NCI-H2227 treated with DMSO at 0.1 percent for 48 hours (cell line): Measurements from ENCODE around the gene KDM4B.
A peak's percentile ranks its signal among the peaks of the same experiment; 100 is the strongest.
"Not testable (repeated sequence)": the region's sequence is repeated elsewhere in the genome, so short reads cannot be mapped to it uniquely, and the experiment has no call there.

ENCODE experiments used
- DNase-seq: peaks from one replicate; lab custom pipeline; 2025; lab: John Stamatoyannopoulos, UW

Gene KDM4B

DNA sequence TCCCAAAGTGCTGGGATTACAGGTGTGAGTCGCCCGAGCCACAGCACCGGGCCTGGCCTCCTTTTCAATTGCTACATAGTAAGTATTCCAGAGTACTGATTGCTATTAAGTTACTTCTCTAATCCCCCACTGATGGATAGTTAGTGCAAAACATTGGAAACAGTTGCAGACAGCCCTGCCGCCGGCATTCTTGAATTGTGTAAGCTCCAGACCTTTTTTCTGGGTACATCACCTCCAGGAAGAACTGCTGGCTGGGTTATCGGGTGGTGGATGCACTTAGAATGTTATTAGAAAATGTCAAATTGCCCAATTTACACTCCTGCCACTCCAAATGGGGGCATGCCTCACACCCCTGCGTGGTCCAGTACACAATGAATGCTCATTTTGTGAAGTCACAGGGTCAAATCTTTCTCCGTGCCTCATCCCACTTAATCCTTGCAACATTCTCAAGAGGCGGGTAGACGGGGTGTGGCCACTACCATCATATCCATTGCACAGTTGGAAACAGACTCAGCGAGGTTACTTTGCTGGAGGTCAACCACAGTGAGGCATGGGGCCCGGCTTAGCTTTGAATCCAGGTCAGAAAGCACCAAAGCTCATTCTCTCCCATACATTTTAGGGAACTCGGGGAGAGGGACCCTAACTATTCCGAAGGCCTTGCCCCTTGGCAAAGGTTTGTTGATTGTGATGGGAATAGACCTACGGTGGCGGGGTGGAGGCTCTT is 1.0 kb upstream of the KDM4B start:
- peak; percentile 24 for DNase-seq

DNA sequence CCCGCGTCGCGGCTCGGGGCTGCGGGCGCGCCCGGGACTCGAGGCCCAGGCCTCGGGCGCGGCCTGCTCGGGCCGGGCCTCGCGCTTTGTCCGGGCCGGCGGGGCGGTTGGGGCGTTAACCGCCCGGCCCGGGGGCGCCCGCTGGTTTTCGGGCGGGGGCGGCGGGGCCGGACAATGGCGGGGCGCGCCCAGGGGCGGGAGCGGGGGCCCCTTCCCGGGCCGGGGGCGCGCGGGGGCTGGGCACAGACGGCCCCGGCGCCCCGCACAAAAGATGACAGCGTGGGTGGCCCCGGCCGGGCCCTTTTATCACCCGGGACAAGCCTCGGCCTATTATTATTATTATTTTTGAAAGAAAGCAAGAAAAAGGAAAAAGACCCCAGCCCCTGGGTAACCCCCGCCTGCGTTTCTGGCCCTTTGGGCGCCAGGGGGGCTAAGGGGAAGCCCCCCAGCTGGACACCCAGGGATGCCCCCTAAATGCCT is 419 bp downstream of the KDM4B start:
- DNase-seq, result no peak

DNA sequence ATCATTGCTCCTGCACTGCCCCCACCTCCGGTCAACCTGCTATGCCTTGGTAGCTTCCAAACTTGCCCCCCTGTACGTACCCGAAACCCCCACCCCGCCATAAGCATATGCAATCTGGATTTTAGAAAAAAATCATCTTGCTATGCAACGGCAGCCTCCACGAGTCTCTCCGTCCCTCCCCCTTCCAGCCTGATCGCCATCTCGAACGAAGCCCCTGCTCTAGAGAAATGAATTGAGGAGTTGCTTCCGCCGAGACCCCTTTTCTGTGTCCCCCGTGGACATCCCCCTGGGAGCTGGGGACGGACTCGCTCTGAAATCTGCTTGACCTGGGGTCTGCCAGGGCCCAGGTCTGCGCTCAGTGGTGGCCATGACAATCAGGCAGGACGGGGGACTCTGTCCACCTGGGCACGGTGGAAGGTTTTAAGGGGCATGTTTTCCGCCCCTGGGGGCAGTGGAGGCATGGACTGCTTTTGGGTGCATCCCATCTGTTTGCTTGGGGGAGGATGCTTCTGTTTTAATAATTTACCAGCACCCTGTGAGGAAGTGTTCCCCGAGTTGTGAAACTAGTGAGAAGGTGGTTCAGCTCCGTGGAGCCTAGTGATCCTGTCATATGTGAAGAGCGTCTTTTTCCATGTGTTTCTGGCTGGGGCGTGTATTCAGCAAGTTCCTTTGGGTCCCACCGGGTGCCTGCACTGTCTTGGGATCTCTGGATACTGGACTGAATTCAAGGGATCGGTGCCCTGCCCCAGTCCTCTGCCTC is 1.0 kb downstream of the KDM4B start:
- DNase-seq, result no peak

DNA sequence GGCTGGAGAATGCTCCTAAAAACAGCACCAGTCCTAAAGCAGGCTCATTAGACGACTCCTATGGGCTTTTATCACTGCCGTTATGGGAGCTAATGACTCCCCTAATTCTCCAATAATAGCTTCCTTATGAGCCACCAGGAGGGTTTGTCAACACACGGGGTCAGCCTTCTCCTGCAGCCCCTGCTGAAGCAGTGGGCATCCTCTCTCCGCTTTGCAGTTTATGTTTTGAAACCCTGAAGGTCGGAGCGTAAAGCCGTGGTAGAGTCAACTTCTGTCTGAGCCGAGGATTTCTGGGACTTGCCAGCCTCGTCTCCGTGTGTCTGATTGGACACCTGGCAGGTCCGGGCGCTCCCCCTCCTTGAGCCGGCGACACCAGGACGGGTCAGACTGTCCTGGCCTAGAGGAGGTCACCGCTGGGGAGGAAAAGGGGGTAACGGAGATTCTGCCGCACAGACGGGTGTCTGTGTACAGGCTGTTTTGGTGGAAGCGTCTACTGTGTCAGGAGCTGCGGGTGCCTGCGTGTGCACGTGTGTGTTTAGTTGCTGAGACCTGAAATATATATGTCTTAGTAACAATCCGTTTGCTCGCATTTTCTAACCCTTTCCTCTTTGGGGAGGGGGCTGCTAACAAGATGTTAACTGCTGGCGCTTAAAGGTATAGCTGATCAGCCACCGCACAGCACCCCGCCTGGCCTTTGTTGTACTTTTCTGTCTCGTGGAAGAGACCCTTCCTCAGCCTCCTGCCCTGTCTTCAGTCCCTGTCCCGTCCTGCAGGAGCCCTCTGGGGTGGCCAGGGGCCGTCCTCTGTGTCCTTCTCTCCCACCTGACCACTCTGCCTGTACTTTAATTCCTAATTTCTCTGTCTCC is 1.9 kb downstream of the KDM4B start:
- DNase-seq, result no peak

DNA sequence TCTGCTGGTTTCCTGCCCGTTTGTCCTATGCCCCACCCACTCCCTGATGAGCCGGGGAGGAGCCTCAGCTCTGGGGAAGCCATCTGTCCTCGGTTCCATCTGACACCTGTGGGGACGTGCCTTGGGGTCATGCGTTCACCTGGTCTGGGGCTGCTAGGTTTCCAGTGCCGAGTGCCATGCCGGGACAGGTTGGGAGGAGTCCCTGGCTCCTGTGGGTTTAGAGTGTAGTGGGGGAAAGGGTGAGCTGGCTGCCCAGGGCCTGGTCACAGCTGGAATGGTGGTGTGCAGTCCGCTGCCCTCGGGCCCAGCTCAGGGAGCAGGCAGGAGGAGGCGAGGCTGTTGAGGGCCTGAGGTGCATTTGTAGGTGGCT is 2.5 kb downstream of the KDM4B start:
- no peak for DNase-seq

DNA sequence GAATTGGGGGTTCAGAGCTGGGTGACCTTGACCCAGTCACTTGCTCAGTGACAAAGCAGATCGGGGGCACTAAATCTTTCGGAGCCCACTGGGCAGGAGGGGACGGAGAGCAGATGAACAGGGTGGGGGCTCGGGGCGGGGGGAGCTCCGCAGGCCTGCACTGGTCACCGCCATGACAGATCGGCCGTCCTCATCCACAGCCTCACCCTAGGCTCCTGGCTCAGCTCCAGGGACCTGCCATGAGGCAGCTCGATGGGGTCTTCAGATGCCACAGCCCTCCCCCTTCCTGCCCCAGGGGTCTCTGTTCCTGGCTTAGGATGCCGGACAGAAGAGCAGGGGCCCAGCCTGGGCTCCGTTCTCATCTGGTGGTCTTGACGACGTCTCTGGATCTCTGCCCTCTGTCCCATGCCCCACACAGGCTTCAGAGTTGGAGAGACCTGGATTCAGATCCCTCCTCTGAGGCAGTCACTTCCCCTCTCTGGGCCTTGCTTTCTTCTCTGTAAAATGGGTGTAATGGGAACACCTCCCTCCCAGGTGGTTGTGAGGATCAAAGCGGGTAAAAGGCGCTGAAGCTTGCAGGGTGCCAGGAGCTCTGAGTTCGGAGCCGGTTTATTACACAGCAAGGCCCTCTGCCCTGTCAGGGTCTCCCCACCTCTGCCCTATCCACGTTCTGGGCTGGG is 3.0 kb downstream of the KDM4B start:
- no peak for DNase-seq

DNA sequence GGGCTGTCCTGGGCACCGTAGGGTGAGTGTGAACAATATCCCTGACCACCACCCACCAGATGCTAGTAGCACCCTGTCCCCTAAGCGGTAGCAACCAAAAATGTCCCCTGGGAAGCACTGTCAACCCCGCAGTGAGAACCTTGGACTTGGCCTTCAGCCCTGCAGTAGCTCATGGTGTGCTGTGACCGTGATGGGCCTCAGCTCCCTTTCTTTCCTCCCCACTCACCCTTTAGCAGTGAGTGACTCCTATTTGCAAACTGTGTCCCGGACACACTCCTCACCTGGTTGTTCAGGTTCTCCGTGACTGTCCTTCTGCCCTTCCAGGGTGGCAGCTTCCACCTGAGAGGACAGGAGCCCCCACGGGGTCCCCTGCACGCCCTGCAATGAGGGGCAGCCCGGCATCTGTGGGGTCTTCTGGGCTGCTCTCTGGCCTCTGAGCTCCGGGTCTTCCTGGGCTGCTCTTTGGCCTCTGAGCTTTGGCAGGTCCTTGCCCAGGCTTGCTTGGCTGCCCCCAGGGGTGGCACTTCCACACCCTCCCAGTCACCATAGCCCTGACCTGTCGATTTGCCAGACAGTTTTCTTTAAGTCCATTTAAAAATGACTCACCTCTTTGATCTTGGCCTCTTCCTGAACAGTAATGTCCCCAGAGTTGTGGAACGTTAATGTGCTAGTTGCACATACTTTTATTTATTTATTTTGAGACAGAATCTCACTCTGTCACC is 3.8 kb downstream of the KDM4B start:
- DNase-seq, result no peak

DNA sequence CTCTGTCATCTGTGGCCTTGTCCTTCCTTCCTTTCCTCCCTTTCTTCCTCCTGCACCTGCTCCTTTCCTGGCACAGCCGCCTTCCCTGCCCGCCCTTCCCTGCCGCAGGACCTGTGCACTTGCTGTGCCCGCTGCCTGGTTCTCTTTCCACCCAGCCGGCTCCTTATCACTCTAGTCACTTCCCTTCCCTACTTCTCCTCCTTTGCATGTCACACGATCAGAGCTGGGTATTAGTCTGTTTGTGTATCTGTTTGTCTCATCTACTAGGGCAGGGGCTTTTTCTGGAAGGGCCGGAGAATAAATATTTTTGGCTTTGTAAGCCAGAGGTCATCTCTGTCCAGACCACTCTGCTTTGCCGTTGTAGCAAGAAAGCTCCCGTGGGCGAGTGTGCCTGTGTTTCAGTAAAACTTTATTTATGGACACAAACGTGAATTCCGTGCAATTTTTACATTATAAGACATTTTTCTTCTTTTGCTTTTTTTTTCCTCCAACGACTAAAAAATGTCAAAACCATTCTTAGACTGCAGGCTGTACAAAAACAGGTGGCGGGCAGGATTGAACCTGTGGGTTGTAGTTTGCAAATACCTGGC is 6.1 kb downstream of the KDM4B start:
- DNase-seq, result no peak

DNA sequence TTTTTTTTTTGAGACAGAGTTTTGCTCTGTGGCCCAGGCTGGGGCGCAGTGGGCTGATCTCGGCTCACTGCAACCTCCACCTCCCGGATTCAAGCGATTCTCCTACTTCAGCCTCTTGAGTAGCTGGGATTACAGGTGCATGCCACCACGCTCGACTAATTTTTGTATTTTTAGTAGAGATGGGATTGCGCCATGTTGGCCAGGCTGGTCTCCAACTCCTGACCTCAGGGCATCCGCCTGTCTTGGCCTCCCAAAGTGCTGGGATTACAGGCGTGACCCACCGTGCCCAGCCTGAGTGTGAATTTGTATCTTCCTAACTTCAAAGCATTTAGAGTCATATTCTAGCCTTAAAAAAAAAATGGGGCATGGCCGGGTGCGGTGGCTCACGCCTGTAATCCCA is 6.7 kb downstream of the KDM4B start:
- not testable (repeated sequence) for DNase-seq

DNA sequence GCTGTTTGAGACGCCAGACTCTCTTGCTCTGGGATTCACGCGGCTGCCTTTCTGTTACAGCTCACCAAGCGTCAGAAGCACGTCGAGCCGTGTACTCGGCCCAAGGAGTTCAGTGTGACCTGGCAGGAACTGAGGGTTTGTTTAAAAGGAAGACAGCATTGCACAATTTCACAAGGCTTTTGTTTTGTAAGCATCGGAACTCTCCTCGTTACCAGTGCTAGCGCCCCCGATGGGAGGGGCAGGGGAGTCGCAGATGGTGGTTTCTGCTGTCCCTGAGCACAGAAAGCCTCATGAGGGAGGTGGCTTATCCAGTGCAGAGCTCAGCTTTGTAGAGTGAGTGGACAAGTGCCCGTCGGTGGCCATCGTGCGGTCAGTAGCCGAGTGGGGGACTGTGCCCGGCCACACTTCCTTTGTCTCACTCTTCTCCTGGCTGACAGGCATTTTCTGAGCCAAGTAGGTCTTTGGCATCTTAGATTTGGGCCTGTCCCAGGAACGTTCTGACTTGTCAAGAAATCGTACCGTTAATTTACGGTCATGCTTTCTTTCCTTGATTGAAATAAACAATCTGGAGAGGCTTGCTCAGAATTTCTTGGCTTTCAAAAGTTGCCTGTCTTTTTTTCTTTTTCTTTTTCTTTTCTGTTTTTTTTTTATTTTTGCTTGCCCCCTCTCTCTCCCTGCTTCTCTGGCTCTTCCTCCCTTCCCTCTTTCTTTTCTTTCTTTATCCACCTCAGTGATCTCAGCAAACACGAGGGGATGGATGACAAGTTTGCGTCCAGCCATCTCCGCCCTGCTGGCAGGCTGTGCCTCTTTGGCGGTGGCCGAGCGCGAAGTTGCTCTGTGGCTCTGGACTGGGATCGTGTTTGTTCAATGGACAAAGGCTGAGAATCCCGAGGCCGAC is 7.7 kb downstream of the KDM4B start:
- no peak for DNase-seq

DNA sequence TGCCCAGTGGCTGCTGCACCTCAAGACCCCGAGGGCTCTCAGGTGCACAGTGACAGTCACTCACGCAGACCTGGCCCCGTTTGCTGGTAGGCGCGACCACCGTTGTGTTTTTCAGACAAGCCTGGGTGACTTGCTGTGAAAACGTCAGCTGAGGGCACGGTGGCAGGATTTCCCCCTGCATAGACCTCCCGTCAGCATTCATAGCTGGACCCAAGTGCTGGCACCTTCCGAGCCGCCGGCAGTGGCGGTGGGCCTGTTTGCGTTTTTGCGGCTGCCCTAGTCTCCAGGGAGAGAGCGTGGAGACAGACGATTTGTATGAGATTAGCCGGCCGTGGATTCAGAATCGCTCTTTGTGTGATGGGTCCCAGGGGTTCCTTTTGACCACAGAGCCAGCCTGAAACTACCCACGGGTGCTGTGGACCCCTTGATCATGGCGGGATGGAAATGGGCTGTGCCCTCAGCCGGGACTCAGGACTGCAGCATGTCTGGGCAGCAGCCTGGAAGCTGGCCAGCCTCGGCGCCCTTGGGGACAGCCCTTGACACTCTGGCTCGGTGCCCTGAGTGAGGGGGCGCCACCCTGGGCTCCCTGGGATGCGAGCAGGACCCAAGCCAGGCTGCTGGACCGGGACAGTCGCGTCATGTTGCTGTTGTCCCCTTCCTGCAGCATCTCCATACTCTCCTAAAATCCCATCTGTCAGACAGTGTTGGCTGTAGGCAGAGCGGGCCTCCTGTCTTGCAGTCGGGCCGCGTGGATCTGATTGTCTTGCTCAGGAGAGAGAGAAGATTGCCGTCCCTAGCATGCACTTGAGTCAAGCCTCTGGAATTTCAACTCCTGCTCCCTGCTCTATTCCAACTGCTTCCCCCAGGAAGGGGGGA is 8.6 kb downstream of the KDM4B start:
- DNase-seq, result no peak

DNA sequence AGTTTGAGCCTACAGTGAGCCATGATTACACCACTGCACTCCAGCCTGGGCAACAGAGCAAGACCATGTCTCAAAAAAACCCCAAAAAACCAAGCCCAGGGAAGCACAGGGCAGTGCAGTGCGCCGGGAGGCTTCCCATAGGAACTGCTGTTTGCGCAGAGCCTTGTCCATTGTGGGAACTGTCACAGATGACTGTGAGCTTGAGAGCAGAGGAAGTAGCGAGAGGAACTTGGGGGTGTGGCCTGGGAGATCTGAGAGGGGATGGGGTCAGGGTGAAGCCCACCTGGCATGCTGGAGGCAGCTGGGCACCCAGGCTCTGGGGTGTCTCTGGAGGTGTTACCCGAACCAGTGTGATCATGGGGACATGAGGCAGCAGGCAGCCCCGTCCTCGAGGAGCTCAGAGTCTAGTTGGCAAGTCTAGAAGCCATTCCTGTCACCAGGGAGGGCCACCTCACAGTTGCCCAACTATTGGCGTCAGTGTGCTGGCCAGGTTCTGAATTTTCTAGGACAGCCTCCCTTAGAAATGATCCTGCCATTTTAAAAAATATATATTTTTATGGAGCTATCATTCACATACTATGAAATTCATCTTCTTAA is 10.4 kb downstream of the KDM4B start:
- DNase-seq, result no peak

DNA sequence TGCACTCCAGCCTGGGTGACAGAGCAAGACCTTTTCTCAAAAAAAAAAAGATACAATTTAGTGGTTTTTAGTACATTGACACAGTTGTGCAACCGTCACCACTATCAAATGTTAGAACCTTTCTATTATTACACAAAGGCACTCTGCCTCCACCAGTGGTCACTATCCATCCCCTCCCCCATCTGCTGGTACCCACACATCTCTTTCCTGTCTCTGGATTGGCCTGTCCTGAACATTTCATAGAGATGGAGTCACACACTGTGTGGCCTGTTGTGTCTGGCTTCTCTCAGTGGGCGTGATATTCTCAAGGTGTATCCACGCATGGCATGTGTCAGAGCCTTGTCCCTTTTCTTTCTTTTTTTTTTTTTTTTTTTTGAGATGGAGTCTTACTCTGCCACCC is 11.2 kb downstream of the KDM4B start:
- no peak for DNase-seq

DNA sequence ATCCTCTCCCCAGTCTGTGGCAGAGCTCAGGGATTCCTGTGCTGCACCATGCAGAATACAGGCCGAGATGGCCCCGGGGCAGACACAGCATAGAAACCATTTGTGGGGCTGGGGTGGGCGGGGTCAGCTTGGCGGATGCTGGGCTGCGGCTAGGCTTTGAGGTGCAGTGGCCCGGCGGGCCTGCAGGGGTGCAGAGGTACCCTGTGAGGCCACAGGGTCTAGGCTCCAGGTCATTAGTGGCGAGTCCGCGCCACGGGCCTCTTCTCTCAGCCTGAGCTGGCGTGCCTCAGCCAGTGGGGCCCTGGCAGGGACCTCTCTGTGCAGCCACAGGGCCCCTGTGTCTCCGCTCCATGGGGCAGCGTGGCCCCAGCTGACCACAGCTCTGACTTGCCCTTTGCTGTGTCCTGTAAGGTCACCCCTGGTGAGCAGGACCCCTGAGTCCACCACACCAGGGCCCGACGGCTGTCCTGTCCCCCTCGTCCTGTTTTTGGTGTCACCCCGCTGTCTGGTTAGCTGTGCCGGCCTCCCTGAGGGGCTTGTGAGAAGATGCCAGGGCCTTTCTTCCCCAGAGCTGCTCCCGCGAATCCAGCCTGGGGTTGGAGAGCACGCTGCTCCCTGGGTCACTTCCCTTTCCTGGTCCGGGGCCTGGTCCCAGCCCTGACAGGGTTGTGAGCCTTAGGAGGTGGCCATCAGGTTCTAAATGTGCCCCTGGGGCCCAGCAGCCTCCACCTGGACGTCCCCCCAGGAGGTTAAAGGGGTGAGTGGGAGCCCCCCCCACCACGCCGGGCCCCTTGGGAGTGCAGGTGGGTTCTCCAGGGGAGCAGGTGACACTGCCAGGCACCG is 12.1 kb downstream of the KDM4B start:
- no peak for DNase-seq

DNA sequence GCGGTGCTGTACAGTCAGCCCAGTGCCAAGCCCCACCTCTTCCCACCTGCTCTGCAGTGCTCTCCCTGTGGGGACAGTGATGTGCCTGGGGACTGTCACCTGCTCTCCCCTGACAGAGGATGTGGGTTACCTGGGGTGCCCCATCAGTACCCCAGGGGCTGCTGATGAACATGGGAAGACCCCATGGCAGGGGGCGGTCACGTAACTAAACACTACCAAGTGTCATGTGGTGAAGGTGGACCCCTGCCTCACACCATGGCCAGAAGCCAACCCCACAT is 12.7 kb downstream of the KDM4B start:
- no peak for DNase-seq

DNA sequence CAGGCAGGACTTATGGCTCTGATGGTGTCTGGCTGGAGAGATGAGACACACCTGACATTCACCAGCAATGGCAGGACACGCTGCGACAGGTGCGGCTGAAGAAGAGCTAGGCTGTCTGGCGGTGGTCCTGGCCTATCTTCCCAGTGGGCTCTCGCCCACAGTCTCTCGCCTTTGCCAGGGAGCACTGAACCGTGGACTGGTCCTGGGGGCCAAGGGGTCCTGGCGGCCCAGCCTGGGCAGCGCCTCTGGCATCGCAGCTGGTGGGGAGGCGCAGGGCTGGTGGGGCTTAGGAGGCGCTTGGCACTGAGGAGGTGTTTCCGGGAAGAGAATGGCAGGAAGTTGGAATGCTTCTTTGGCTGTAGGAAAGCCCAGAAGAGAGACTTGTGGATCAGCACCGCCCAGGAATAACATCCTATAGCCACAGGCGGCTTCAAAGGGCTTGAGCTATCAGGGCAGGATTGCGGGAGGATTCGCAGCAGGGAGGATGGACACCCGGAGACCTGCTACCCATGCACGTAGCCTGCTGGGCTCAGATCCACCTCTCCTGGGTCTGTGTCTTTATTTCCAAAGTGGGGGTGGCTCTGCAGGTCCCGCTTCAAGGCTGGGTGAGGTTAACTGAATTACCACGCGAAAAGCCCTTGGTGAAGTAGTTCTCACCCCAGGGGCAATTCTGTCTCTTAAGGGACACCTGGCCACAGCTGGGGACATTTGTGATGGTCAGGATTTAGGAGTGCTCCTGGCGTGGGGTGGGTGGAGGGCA is 14.6 kb downstream of the KDM4B start:
- DNase-seq, result no peak

DNA sequence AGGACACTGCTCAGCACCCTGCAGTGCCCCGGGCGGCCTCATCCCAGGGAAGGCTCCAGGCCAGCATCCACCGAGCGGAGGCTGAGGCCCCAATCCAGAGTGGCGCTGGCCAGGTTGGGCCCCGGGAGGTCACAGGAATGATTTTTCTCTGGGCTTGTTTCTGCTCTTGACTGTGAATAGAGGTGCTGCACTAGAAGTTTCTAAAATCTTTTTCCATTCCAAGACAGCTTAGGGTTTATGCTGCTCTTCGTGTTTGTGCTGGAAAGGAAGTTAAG is 15.1 kb downstream of the KDM4B start:
- DNase-seq, result no peak
